ENCODE data around the gene SNORC. TPM values are rescaled to one million over a fixed set of nuclear protein-coding genes. Genes with fewer than 3 reads are reported as not detected.

The SNORC gene
- polyA plus RNA-seq, 3 donors, result 2.8 to 4.1 (median 3.6) TPM

DNA sequence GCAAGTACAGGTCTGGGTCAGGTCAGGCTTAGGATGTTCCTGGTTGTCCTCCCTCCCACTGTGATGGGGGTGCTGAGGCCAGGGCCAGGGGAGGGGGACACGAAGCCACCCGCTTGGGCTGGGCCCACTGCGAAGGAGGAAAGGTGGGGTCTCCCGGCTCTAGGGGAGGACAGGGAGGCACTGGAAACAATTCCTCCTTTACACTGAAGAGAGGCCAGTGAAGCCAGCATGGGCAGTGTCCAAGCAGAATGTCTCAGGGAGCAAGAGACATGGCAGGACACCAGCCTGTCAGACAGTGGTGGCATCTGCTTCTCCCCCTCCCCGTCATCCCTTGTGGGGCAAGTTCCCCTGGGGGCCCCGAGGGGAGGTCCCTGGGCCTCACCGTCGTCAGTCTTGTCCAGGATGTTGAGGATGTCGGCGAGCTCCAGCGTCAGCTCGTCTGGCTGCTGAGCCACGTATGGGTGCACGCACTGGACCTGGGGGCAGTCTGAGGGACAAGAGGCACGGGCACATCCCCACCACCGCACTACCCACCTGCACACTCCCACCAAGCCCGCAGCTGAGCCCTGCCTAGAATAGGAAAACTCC lies 10.8 kb downstream of the SNORC start:
- DNase-seq, result no peak

DNA sequence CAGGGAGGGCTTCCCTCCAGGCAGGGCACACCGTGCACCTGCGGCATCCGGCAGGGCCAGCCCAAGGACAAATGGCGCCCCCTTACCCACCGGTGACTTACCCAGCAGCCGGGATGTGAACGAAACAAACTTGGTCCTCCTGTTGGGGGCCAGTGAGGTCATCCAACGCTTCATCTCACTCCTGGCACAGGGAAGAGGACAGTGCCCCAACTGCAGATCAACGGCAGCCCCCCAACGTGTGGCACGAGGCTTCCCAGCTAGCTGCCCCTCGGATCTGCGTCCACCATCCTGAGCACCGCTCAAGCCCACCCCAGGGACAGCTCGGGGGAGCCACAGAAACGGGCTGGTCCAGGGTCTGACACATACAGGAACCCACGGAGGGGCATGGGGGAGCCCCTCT lies 12.0 kb downstream of the SNORC start:
- no peak for DNase-seq

DNA sequence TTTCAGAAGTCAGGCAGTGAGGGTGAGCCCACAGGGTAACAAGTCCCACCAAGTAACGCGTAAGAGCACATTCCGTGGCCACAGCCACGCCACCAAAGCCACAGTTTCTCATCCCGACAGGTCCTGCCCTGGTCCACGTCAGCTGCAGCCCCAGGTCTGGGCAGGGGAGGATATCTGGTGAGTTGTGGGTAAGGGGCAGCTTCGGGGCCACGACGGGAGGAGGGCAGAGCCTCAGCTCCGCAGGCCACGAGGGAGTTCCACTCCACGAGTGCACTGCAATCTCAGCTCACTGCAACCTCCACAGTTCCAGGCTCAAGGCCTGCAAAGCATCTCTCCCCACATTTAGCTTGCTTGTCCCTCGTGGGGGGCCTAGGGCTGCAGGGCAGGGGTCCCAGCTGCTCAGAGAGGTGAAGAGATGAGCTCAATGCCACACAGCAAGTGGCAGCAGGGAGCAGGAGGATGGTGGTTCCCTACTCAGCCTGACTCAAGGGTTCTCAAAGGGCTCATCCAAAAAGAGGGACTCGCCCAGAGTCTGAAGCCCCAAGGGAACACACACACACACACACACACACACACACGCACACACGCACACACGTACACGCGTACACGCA lies 12.5 kb downstream of the SNORC start:
- no peak for DNase-seq

DNA sequence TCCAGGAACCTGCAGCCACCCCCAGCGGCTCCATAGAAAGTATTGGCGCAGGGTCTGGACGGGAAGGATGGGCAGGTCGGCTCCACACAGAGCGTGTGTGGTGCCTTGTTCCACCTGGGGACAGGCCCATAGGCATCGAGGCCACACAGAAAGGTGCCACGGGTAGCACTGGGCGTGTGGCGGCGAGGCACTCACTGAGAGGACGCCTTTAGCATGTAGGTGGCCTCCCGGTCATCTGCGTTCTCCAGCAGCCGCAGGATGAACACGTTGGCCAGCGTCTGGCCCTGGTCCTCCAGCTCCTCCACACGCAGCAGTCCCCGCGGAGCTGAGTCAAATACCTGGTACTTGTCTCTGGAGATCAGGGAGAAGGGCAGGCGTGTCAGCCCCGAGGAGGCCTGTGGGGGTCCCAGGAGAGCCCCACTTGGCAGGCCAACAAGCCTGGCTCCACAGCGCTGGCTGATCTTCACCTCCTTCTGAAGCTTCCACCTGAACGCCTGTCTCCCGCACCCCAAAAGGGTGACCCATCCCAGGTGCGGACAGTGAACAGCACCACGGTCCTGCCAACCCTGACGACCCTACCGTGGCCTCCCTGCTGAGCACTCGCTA lies 13.2 kb downstream of the SNORC start:
- DNase-seq, result no peak

DNA sequence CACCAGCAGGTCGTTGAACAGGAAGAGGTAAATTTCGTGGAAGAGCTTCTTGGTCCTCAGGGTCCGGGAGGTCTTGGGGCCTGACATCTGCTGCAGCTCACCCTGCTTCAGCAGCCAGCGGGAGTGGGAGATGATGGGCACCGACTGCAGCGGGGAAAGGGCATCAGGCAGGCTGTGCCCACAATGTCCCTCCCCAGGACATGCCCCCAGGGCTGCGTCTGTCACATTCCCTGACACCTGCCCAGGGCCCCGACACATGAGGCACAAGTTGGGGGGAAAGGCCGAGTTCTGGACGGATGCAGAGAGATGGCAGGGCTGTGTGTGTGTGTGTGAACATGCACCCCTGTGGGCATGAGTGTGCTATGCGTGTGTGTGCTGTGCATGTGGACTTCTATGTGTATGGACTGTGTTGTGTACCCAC lies 13.9 kb downstream of the SNORC start:
- DNase-seq, result no peak

DNA sequence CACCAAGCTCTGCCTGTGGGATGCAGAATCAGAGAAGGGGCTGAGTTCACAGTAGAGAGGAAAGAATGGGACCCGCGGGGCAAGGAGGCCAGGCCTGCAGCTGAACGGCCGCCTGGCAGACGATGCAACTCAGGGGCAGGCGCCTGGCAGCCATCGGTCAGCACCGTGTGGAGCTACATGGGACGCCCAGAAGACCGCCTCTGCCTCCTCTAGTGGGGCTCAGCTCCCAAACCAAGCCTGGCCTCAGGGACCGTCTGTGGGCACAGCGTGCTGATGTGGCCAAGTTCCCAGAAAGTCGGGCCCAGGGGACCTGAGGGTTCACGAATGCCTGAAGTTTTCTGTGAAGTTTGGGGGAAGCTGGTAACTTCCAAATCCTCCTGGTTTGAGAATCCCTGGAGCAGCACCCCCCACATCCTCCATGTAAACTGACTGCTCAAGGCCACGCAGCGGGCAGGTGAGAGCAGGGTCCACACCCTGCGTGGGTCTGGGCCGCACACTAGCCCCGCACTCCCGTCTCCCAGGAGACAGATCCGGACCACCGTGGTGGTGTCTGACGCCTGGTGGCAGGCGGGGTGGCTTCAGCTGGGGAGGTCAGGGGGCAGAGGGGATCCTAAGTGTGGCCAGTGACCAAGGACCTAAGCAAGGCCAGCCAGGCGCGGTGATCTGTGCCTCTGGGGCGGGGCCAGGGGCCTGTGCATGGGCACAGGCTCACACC lies 14.6 kb downstream of the SNORC start:
- DNase-seq, result no peak

DNA sequence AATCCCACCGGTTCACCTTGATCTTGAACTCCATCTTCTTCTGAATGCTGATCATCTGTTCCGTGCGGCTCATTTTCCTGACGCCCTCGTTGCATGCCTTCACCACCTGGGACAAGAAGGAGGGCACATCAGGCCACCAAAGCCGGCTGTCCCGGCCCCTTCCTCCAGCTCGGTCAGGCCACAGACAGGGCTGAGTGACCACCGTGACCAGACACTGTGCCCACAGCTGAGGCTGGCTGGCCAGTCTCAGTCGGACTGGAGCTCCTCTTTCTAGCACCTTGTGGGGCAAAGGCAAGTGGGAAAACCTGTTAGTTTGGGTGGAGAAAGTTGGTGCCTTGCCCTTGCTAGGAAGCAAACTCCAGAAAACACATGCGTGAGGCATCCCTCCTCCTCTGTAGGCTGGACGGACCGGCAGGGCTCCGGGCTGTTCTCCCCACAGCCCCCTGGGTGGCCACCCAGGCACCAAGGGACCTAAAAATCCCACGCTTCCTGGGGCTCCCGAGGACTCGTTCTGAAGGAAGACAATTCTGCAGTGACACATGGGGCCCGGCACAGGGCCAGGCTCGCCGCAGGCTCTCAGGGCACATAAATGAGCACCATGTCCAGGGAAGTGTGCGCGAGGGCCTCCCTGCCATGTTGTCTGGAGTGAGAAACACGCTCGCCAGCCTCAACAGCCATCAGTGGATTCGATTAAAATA lies 15.3 kb downstream of the SNORC start:
- no peak for DNase-seq

DNA sequence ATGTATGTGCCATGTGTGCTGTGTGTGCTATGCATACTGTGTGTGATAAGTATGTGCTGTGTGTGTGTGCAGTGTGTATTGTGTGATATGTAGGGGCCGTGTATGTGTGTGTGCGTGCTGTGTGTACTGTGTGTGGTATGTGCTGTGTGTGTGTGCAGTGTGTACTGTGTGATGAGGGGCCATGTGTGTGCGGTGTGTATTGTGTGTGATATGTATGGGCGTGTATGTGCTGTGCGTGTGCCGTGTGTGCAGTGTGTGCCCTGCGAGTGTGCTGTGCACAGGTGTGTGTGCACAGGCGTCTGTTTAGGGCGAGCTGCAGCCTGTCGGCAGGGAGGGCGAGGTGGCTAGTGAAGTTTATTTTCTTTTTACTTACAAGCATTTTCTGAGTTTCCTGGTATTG lies 16.1 kb downstream of the SNORC start:
- DNase-seq, result no peak

DNA sequence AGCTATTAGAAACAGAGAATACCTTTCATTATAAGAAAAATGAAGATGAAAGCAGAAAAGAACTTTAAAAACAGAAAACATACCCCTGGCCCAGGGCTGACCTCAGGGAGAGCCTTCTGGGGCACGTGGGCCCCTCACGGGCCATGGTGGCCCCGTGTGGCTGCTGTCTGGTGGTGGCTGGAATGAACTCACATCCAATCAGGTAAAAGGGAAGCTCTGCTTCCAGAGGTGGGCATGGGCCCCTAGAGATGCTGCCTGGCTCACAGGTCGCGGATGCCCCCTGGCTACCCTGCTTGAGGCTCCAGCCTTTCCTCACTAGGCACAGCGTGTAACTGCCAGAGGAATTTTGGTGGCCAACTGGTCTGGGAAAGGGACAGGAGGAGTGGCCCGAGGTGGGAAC lies 16.6 kb downstream of the SNORC start:
- no peak for DNase-seq

DNA sequence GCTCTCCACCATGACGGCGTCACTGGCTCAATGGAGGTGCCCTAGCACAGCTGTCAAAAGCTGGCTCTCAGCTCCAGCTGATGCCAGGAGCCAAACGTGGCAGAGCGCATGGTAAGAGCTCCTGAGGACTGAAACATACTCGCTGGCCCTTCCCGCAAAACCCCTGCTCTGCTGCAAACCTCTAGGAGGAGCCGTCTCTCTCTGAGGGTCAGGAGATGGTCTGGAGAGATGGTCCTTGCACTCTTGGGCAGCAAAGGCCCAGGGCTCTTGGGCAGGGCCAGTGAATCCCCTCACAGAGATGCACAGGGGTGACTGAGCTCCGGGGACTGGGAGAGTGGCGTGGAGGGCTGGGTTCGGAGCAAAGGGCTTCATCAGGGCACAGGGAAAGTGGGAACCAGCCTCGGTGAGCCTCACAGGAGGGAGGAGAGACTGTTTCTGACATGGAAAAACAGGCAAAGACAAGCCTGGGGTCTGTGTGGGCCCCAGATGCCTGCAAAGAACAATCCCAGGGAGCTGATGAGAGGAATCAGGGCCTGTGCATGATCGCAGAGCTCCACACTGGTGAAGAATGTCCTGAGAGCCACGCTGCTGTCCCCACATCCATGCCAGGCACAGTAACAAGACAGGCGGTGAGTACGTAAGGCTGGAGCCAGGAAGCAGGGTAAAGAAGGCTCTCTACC lies 17.2 kb downstream of the SNORC start:
- DNase-seq, result no peak

DNA sequence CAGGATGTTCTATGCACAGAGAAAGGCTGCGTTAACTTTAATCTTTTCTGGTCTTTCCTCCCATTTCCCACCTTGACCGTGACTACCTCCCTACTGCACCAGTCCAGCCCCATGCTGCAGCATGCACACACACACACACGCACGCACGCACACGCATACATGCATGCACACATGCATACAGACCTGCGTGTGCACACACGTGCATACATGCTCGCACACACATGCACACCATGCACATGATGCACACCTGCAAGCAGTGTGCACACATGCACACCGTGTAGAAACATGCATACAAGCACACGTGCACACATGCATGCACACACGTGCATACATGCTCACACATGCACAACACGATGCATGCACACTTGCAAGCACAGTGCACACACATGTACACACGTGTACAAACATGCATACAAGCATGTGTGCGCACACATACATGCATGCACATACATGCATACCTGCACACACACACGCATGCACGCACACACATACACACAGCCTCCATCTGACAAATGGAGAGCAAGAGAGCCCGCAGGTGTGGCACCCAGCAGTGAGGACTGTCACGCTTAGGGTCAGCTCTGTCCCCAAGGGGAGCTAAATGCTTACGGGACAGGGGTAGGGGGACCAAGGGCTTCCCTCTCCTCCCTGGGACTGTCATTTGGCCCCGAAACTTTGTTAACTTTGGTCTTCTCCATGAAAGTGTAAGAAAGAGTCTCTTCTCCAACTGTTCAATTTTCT lies 18.2 kb downstream of the SNORC start:
- DNase-seq, result no peak

DNA sequence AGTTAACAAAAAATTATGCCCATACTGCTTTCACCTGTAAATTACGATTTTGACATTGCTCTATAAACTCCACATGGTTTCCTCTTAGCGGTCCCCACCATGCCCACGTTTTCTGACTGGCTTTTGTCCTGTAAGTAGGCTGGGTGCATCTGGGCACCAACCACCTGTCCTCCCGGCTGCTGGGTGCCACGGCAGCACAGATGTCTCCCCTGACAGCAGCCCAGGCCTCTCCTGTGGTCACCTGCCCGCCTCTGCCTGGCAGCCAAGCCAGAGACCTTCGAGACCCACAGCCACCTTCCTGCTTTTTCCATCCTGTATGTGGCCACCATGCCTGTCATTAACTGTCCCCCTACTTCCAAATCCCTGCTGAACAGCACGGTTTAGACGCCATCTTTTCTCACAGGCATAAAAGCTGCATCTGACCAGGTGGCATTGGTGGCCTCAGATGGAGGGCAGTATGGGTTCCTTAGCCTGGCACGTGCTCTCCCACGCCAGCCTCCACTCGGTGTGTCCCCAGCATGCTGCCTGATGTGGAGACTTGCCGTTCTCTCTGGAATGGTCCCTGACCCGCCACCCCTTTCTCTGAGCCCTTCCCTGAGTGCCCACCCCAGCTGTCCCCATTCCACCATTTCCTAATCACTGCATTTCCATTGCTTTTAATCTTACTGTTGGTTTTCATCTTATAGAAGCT lies 18.9 kb downstream of the SNORC start:
- DNase-seq, result no peak

DNA sequence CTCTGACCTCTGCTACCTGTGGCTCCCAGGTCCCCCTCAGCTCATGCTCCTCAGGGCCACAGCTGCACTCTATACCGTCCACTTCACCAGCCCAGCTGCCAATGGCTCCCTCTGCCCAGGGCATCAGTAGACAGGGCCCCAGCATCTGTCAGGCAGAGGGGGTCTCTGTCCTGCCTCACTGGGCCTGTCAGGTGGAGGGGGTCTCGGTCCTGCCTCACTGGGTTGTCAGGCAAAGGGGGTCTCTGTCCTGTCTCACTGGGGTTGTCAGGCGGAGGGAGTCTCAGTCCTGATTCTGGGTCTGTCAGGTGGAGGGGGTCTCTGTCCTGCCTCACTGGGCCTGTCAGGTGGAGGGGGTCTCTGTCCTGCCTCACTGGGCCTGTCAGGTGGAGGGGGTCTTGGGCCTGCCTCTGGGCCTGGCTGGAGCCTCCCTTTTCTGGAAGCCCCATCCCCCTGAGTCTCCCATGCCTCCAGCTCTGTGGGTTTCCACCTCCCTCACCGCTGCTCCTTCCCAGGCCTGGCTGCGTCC lies 19.9 kb downstream of the SNORC start:
- no peak for DNase-seq

DNA sequence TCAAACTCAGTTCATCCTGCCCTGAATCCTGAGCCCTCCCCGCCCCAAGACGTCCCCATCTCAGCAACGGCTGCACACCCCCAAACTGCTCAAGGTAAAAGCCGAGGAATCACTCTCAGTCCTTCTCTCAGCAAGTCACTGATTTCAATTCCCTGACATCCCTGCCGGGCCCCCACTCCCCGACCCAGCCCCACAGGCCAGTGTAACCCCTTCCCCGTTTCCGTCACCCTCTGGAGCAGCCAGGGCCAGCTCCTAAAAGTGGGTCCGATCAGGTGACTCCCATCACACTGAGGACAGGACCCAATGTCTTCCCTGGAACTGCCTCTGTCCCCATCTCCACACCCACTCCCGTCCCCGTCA lies 20.5 kb downstream of the SNORC start:
- DNase-seq, result no peak

DNA sequence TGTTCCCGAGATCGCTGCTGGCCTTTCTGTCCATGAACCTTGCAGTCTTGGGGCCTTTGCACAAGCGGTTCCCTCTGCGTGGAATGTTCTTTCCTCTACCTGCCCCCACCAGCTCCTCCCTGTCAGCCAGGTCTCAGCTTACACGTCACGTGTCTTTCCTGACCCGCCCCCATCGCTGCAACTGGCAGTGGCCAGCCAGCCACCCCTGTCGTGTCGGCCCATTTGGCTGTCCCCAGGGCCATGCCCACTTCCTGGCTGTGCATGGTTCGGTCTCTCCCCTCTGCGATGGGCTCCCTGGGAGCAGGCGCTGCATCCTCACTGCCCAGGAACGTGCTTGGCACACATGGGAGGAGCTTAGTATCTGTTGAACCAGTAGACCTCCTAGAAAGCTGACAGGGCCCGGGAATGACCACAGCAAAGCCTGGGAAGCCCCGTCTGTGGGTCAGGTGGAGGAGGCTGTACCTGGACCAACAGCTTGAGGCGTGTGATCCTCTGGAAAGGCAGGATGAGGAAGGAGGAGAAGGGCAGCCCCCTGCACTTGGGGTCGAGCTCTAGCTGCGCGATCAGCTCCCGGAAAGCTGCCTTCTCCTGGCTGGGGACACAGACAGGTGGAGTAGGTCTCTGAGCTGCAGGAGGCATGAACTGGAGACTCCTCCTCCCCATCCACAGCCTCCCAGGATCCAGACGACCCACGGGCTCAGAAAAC lies 21.0 kb downstream of the SNORC start:
- peak; percentile 58 for DNase-seq

DNA sequence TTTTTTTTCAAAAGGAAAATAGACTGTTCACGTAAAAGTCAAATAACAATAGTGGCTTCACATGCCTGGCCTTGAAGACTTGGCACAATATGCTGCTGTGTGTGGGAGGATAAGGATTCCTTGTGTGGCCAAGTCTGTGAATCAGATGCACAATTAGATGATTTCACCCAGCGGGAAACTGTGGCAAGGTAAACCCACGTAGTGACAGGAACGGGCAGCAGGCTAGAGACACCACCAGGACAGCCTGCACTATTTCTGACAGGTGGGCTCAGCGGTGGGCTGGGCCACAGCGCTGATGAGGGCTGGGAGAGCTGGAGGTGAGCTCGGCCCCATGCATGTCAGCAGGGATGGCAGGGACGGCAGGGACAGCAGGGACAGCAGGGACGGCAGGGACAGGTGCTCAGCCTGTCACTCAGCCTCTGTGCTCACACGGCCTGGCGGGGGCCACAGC lies 21.6 kb downstream of the SNORC start:
- no peak for DNase-seq

DNA sequence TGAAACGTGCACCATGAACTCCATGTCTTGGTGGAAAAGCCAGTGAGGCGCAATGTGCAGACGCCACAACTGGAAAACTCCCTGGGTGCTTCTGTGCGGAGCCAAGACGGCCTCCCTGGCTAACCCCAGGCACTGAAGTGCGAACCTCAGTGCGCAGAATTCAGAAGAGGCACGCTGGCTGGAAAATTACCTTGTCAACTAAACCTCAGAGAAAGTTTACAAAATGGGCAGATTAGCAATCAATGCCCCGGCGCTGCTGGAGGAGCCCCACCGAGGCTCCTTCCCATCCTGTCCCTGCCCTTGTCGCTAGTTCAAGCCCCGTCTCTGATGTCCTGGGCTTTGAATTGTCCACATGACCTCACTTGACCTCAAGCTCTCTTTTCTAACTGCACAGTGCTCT lies 22.2 kb downstream of the SNORC start:
- no peak for DNase-seq

DNA sequence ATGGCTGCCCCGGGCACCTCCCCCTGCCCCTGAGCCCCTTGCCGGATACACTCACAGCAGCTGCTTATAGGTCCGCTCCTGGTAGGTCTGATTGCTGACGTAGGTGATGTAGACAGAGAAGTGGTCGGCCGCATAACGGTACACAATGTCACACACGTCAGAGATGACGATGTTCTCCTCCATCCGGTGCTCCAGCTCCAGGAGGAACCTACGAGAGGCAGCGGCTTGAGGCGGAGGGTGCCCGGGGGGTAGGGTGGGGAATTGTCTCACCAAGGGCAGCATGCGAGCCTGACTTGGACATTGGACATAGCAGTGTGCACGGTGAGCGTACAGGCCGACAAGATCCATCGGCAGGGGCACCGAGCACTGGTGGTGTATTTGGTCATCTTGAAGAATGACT lies 22.8 kb downstream of the SNORC start:
- no peak for DNase-seq

DNA sequence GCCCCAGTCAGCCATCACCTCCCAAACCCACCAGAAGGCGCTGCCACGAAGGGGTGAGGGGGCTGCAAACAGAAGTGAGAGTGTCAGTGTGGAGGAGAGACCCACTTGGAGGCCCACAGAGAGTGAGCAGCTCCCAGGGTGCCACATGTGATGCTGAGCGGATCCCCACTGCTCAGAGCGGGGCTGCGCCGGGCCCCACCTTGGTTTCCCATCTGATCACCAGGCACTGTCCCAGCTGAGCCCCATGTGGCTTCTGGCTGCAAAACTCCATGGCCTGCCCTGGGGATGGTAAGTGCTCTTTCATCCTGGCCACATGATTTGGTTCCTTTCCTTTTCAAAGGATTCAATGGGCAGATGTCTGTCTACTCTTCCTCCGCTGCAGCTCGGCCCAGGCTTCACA lies 23.8 kb downstream of the SNORC start:
- DNase-seq, result no peak

DNA sequence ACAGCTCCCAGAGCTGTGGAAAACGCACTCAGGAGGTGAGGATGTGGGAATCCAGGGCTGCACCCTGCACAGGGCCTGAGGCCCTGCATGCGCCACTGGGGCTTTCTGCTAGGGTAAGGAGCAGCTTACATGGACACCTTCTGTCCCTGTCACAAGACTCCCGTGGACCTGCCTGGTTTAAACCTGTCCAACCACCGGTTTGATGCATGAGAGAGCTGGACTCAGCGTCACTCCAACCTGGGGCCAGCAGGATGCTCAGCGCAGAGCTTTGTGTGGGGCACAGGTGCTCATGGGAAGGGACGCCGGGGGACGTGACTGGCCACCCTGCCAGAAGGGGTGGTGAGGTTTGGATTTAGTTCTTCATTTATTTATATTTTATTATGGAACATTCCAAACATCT lies 24.2 kb downstream of the SNORC start:
- no peak for DNase-seq

Data from renal pelvis (tissue), 4 donors.